OCI-LY3 (cell line): Measurements from ENCODE around the gene BHLHE23.

ENCODE experiments used
- CTCF ChIP-seq: fragments of 200-600, 300-600 bp; sonication (generic); IDR thresholded peaks from 2 replicates; pipeline ENCODE4 v1.5.1; 2014; ENCODE audit warnings: antibody characterized with exemption, low read length, low read depth
- EZH2phosphoT487 ChIP-seq: fragments of 200-600 bp; shearing (Covaris generic); IDR thresholded peaks from 2 replicates; pipeline ENCODE4 v1.6.1; 2018; ENCODE audit warnings: antibody characterized with exemption, mixed run types, low read depth

DNA sequence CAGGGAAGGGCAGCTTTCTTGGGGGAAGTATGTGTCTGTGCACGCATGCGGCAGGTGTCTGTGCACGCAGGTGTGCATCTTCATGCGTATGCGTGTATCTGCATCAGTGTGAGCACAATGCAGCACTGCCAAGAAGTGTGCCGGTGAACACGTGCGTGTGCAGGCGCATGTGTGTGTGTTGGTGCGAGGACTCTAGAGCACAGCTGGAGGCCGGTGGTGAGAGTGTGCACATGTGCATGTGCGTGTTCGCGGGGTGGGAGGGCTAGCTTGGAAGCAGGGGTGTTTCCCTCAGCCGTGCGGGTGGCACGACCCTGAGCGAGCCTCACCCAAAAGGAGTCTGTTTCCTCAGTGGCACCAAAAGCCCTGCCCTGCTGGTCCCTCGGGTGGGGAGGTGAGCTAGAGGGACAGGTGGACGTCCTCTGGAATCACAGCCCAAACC lies 46.7 kb downstream of the BHLHE23 start:
- no peak for TF ChIP-seq CTCF
- no peak for TF ChIP-seq EZH2phosphoT487
